Stomach (tissue), 9 donors: ENCODE data around the gene WT1. TPM values are rescaled to one million over a fixed set of nuclear protein-coding genes. Genes with fewer than 3 reads are reported as not detected.

Source experiments
- DNase-seq, 2 donors: peaks; one replicate each; pipeline versions ENCODE4 v3.0.0 to v3.0.0-alpha.2; 2013 to 2019
- H3K27ac ChIP-seq, 5 donors: fragments of 200-600 bp in 4 of 5; sonication (generic) in 4 of 5; one replicate each; pipeline ENCODE4 v1.5.1; 2013 to 2019; ENCODE audit warnings: mild to moderate bottlenecking in 1 of 5, moderate library complexity in 1 of 5
- H3K27me3 ChIP-seq, 3 donors: fragments of 200-600 bp; sonication (generic); one replicate each; pipeline ENCODE4 v1.5.1; 2017 to 2019; ENCODE audit warnings: mixed run types in 1 of 3
- H3K36me3 ChIP-seq, 4 donors: fragments of 200-600 bp; sonication (generic); 1 replicate in 3 of 4; 2 replicates in 1 of 4; pipeline ENCODE4 v1.5.1; 2016 to 2019
- H3K4me1 ChIP-seq, 4 donors: fragments of 200-600 bp; sonication (generic); one replicate each; pipeline ENCODE4 v1.5.1; 2016 to 2019
- H3K4me3 ChIP-seq, 4 donors: fragments of 200-600 bp; sonication (generic) in 3 of 4; one replicate each; pipeline ENCODE4 v1.5.1; 2016 to 2019; ENCODE audit warnings: mild to moderate bottlenecking in 1 of 4
- H3K9me3 ChIP-seq, 4 donors: fragments of 200-600 bp; sonication (generic); one replicate each; pipeline ENCODE4 v1.5.1; 2016 to 2019
- EP300 ChIP-seq: sonication (generic); formaldehyde crosslinking; IDR thresholded peaks from one replicate; pipeline ENCODE4 v1.6.1; 2017; ENCODE audit warnings: antibody characterized with exemption
- POLR2A ChIP-seq, 4 donors: fragments of 450-650 bp; IDR thresholded peaks; one replicate each; pipeline ENCODE4 v1.6.1; 2016; ENCODE audit warnings: antibody characterized with exemption in 4 of 4, control low read depth in 2 of 4, mild to moderate bottlenecking in 1 of 4, moderate library complexity in 1 of 4
- POLR2AphosphoS5 ChIP-seq, 3 donors: sonication (generic); formaldehyde crosslinking; IDR thresholded peaks; one replicate each; pipeline ENCODE4 v1.6.1; 2016; ENCODE audit warnings: antibody characterized with exemption in 3 of 3
- WGBS, 5 donors: extraction: QIAGEN DNeasy Blood & Tissue Kit in 3 of 5; methylation state at CpG; one replicate each; pipeline versions ENCODE4 v1.1.5 to v1.1.7; 2013 to 2018; 5-methylcytosine and 5-hydroxymethylcytosine counted together
- intact Hi-C: fragments of 100-400 bp; cut with DNase I; formaldehyde crosslinking; loops from one replicate; pipeline ENCODE4 v1.15.1; 2023; ENCODE audit warnings: low total_unique reads
- polyA plus RNA-seq, 3 donors: library from polyadenylated mRNA; stranded (reverse); fragments of 200-250 nt; gene quantifications; one replicate each; pipeline ENCODE4 v1.2.3, GENCODE V29; 2013
- total RNA-seq, 5 donors: library from RNA; depleted of rRNA; stranded (reverse); fragments of >200 nt; gene quantifications; one replicate each; pipeline versions ENCODE4 v1.1.0 to v1.2.3, GENCODE V29; 2014 to 2016
- TF ChIP-seq, protein P1 (sequence below), 7 experiments: fragments of 450-650 bp in 4 of 7; fragments of 200-600 bp in 3 of 7; sonication (generic) in 3 of 7; IDR thresholded peaks; one replicate each; pipeline ENCODE4 v1.5.1; 2016 to 2019; ENCODE audit warnings: antibody characterized with exemption in 7 of 7, control low read depth in 2 of 7, mild to moderate bottlenecking in 1 of 7
- donor health status: healthy with polysubstance abuse.
- donor health status: Bipolar disorder and iron deficiency.
- donor health status: healthy.

The WT1 gene
- total and polyA plus RNA-seq, 8 donors, result 0.31 to 3.1 TPM; not detected in 6

DNA sequence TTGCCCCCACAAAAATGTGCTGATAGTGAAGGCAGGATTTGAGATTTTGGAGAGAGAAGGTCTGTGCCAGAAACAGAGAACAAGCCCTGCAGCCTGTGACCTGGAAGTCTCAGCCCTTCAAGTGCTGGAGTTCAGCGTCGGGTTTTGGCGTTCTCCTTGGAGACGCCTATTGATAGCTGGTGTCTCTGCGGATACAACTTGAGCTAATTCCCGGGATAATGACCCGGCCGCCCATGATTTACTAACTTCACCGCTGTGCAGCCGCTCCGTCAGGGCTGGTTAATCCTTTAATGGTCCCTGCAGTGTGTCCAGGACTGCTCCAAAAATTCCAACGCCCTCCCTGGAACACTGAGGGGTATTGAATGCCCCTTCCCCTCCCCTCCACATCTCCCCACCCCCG, 76.6 kb downstream of the WT1 start:
- intact Hi-C loops, result no loop called here
- peak in 1 of 2 donors; percentile 53 for DNase-seq
- Histone ChIP-seq H3K9me3 (peaks cover 0 to 3% (median 0%) of the 10 kb centered on the region in 4 donors), H3K4me1 (no peaks in the 10 kb centered on the region), H3K27ac (no peak overlapping the region), H3K27me3 (peaks cover 0 to 37% (median 3%) of the 10 kb centered on the region in 3 donors), H3K4me3 (no peak overlapping the region), H3K36me3 (no peaks in the 10 kb centered on the region)
- no peak for TF ChIP-seq EP300
- no peak for TF ChIP-seq POLR2A (IDR thresholded peaks at IDR 0.05)
- TF ChIP-seq POLR2AphosphoS5 (IDR thresholded peaks at IDR 0.05), result no peak
- 23 to 37% (median 33%) methylated on average over 13 of the region's 13 CpGs for WGBS, 5 donors

DNA sequence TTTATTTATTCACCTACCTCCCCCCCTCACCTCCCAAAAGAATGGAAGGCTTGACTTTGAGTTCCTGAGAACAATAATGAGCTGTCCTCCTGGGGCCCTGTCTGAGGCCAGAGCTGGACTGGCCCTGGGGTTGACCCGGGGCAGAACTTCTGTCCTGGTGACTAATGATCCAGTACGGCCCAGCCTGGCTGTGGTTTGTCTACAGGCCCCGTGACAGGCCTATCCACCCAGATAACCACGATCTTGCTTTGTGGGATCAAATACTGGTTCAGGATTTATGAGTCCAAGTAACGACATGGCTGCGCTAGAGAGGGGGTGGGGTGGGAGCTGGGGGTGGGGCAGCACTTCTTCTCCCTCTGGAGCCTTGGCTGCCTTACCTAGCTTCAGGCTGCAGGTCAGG, 81.5 kb downstream of the WT1 start:
- H3K4me1 ChIP-seq, result no peaks in the 10 kb centered on the region
- intact Hi-C loops, result no loop called here
- no peaks in the 10 kb centered on the region for H3K36me3 ChIP-seq
- no peak overlapping the region for H3K27ac ChIP-seq
- no peaks in the 10 kb centered on the region for H3K9me3 ChIP-seq
- no peak overlapping the region for H3K4me3 ChIP-seq
- peaks cover 0 to 13% (median 0%) of the 10 kb centered on the region in 3 donors for H3K27me3 ChIP-seq
- 34 to 72% (median 37%) methylated on average over 3 to 6 of the region's 6 CpGs for WGBS, 5 donors
- TF ChIP-seq POLR2AphosphoS5 (IDR thresholded peaks at IDR 0.05) (no peak), POLR2A (IDR thresholded peaks at IDR 0.05) (no peak), EP300 (no peak)
- TF ChIP-seq, protein P1, sequence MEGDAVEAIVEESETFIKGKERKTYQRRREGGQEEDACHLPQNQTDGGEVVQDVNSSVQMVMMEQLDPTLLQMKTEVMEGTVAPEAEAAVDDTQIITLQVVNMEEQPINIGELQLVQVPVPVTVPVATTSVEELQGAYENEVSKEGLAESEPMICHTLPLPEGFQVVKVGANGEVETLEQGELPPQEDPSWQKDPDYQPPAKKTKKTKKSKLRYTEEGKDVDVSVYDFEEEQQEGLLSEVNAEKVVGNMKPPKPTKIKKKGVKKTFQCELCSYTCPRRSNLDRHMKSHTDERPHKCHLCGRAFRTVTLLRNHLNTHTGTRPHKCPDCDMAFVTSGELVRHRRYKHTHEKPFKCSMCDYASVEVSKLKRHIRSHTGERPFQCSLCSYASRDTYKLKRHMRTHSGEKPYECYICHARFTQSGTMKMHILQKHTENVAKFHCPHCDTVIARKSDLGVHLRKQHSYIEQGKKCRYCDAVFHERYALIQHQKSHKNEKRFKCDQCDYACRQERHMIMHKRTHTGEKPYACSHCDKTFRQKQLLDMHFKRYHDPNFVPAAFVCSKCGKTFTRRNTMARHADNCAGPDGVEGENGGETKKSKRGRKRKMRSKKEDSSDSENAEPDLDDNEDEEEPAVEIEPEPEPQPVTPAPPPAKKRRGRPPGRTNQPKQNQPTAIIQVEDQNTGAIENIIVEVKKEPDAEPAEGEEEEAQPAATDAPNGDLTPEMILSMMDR (IDR thresholded peaks at IDR 0.05), result no peak
- no peak for DNase-seq

DNA sequence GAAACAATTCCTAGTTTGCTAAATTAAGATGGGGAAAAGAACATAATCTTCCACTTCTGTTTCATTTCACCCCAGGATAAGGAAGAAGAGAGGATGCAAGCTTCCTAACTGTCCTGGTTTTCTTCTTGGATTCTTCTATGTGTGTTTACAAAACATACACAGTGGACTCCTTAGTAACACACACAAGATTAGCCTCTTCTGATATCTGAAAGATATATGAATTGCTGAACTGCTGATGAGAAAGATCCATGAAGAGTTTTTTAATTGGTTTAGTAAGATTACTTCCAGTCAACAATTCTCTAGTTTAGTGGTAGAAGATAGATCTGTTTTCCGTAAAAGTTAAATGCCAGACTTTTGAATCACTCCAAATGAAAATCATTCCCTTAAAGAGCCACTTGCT, 86.8 kb downstream of the WT1 start:
- H3K36me3 ChIP-seq, result no peaks in the 10 kb centered on the region
- DNase-seq, result no peak
- no peak overlapping the region for H3K4me3 ChIP-seq
- H3K4me1 ChIP-seq, result no peaks in the 10 kb centered on the region
- intact Hi-C loops, result no loop called here
- H3K9me3 ChIP-seq, result no peaks in the 10 kb centered on the region
- no peak for TF ChIP-seq POLR2A (IDR thresholded peaks at IDR 0.05)
- TF ChIP-seq EP300, result no peak
- no peak for TF ChIP-seq POLR2AphosphoS5 (IDR thresholded peaks at IDR 0.05)
- TF ChIP-seq, protein P1 (IDR thresholded peaks at IDR 0.05), result no peak
- no peaks in the 10 kb centered on the region for H3K27me3 ChIP-seq
- H3K27ac ChIP-seq, result no peak overlapping the region
- WGBS, 5 donors, result 36 to 70% (median 43%) methylated on average over 1 of the region's 1 CpG

DNA sequence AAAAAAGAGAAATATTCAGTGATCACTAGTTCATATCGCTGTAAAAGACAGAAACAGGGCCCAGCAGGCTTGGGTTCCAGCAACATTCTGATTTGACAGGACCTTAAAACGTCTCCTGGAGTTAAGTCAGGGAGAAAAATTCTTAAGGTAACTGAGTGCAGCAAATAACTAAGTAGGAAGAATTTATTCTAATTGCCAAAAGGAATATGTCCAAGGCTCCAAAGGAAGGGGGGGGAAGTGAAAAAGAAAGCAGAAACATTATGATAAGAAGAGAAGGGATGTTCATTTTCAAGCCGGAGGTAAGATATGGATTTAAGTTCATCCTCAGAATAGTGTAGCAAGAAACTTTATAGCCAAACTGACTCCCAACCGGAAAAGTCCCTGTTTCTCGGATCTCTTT, 90.4 kb downstream of the WT1 start:
- TF ChIP-seq POLR2AphosphoS5 (IDR thresholded peaks at IDR 0.05), result no peak
- TF ChIP-seq, protein P1 (IDR thresholded peaks at IDR 0.05), result no peak
- TF ChIP-seq EP300, result no peak
- no peak for TF ChIP-seq POLR2A (IDR thresholded peaks at IDR 0.05)
- H3K4me1 ChIP-seq, result no peaks in the 10 kb centered on the region
- H3K27me3 ChIP-seq, result no peaks in the 10 kb centered on the region
- H3K9me3 ChIP-seq, result no peaks in the 10 kb centered on the region
- intact Hi-C loops, result no loop called here
- no peak overlapping the region for H3K27ac ChIP-seq
- peak in 1 of 2 donors; percentile 60 for DNase-seq
- H3K4me3 ChIP-seq, result no peak overlapping the region
- 64 to 79% (median 75%) methylated on average over 5 of the region's 5 CpGs for WGBS, 5 donors
- no peaks in the 10 kb centered on the region for H3K36me3 ChIP-seq

DNA sequence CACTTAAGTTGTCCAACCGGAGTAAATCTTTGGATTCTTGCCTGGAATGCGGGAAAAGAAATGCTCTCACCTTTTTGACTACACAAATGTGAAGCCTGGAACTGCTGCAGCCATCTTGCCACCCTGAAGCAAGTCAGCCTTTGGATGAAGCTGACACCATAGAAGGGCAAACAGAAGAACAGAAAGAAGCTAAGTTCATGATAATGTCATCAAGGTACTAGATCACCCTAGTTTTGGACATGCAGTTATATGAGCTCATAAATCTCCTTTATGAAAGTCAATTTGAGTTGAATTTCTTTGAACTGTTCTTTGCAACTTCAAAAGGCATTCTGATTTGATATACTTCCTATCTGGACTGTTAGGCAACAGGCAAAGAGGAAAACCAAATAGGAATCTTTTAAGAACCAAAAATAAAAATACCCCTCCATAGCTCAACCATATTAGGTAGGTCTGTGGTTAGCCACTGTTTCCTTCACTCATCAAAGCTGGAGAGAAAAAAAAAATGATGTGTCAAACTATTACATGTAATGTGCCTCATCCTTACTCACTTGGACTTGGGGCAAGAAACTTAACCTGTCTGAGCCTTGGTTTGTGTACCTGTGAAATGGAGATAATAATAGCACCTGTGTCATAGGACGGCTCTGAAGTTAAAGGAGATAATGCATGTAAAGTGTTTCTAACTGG, 91.9 kb downstream of the WT1 start:
- TF ChIP-seq POLR2AphosphoS5 (IDR thresholded peaks at IDR 0.05), result no peak
- H3K36me3 ChIP-seq, result no peaks in the 10 kb centered on the region
- H3K9me3 ChIP-seq, result no peaks in the 10 kb centered on the region
- H3K4me1 ChIP-seq, result no peaks in the 10 kb centered on the region
- no peaks in the 10 kb centered on the region for H3K27me3 ChIP-seq
- H3K27ac ChIP-seq, result no peak overlapping the region
- WGBS, 5 donors, result 78 to 87% (median 84%) methylated on average over 3 of the region's 3 CpGs
- H3K4me3 ChIP-seq, result no peak overlapping the region
- DNase-seq, result no peak
- intact Hi-C loops, result no loop called here
